Measurements from ENCODE around the gene EFHC1.

- TF ChIP-seq POLR2A (IDR thresholded peaks at IDR 0.05) = no peak
- no peak for TF ChIP-seq CTCF (IDR thresholded peaks at IDR 0.05)
- no peak for TF ChIP-seq EP300 (IDR thresholded peaks at IDR 0.05)
Observed at GRCh38 chr6:52546192-52546591, 126.0 kb downstream of the EFHC1 start.
